ENCODE results near the gene PBRM1. TPM values are rescaled to one million over a fixed set of nuclear protein-coding genes. Genes with fewer than 3 reads are reported as not detected.

PBRM1 gene
- total and polyA plus RNA-seq, 2 experiments from 2014 or later, result 57.5 to 72.5 TPM

DNA sequence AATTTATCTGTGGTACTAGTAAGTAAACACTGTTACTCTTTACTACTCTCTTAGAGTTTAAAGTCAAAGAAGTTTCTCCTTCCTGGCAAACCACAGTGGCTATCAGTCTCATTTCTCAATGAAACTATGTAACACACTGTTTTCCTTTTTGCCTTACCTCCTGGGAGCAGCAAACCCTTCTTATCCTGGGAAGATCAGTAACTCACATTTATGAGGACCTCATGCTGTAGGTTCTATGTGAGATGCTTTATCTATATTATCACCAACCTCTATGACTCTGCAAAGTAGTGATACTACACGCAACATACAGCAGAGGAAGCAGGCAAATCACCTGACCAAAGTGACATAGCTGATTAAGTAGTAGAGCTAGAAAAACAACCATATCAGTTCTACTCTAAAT, 35.3 kb downstream of the PBRM1 start:
- Histone ChIP-seq H3K4me2 (no peak overlapping the region), H3K27me3 (ENCODE audit: insufficient read depth) (no peaks in the 10 kb centered on the region), H3K27ac (ENCODE audit: low read depth) (no peak overlapping the region), H3K9me2 (ENCODE audit: insufficient read depth) (no peaks in the 10 kb centered on the region), H3F3A (replicated peaks; ENCODE audit: low read depth) (no peaks in the 10 kb centered on the region), H2AFZ (no peak overlapping the region), H4K20me1 (replicated peaks; ENCODE audit: insufficient read depth) (no peaks in the 10 kb centered on the region), H3K4me1 (ENCODE audit: insufficient read depth) (no peaks in the 10 kb centered on the region), H3K36me3 (ENCODE audit: insufficient read depth) (peaks cover 18% of the 10 kb centered on the region), H3K4me3 (no peak overlapping the region), H3K79me2 (replicated peaks; ENCODE audit: insufficient read depth) (no peaks in the 10 kb centered on the region)
- Mint-ChIP-seq H3K9me3 (no peaks in the 10 kb centered on the region), H3K27ac (no peak overlapping the region), H3K36me3 (ENCODE audit: low read depth) (peaks cover 54% of the 10 kb centered on the region), H3K4me3 (no peak overlapping the region), H3K4me1 (no peaks in the 10 kb centered on the region), H3K27me3 (ENCODE audit: insufficient read depth, low read depth, poor library complexity) (no peaks in the 10 kb centered on the region)
- TF ChIP-seq, protein P1, sequence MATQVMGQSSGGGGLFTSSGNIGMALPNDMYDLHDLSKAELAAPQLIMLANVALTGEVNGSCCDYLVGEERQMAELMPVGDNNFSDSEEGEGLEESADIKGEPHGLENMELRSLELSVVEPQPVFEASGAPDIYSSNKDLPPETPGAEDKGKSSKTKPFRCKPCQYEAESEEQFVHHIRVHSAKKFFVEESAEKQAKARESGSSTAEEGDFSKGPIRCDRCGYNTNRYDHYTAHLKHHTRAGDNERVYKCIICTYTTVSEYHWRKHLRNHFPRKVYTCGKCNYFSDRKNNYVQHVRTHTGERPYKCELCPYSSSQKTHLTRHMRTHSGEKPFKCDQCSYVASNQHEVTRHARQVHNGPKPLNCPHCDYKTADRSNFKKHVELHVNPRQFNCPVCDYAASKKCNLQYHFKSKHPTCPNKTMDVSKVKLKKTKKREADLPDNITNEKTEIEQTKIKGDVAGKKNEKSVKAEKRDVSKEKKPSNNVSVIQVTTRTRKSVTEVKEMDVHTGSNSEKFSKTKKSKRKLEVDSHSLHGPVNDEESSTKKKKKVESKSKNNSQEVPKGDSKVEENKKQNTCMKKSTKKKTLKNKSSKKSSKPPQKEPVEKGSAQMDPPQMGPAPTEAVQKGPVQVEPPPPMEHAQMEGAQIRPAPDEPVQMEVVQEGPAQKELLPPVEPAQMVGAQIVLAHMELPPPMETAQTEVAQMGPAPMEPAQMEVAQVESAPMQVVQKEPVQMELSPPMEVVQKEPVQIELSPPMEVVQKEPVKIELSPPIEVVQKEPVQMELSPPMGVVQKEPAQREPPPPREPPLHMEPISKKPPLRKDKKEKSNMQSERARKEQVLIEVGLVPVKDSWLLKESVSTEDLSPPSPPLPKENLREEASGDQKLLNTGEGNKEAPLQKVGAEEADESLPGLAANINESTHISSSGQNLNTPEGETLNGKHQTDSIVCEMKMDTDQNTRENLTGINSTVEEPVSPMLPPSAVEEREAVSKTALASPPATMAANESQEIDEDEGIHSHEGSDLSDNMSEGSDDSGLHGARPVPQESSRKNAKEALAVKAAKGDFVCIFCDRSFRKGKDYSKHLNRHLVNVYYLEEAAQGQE (IDR thresholded peaks at IDR 0.05; ENCODE audit: unreplicated experiment), result no peak
- no peak for TF ChIP-seq JUNB (IDR thresholded peaks at IDR 0.05; ENCODE audit: unreplicated experiment)
- TF ChIP-seq EZH2phosphoT487 (IDR thresholded peaks at IDR 0.05; ENCODE audit: unreplicated experiment), result no peak
- no peak for TF ChIP-seq ZNF331 (CRISPR knock-in tag; IDR thresholded peaks at IDR 0.05; ENCODE audit: low read depth)
- TF ChIP-seq STAT1 (IDR thresholded peaks at IDR 0.05; ENCODE audit: unreplicated experiment), result no peak
- no peak for TF ChIP-seq POLR2AphosphoS5 (IDR thresholded peaks at IDR 0.05; ENCODE audit: low read depth)
- TF ChIP-seq, protein P2, sequence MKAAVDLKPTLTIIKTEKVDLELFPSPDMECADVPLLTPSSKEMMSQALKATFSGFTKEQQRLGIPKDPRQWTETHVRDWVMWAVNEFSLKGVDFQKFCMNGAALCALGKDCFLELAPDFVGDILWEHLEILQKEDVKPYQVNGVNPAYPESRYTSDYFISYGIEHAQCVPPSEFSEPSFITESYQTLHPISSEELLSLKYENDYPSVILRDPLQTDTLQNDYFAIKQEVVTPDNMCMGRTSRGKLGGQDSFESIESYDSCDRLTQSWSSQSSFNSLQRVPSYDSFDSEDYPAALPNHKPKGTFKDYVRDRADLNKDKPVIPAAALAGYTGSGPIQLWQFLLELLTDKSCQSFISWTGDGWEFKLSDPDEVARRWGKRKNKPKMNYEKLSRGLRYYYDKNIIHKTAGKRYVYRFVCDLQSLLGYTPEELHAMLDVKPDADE (IDR thresholded peaks at IDR 0.05), result no peak
- TF ChIP-seq, protein P3, sequence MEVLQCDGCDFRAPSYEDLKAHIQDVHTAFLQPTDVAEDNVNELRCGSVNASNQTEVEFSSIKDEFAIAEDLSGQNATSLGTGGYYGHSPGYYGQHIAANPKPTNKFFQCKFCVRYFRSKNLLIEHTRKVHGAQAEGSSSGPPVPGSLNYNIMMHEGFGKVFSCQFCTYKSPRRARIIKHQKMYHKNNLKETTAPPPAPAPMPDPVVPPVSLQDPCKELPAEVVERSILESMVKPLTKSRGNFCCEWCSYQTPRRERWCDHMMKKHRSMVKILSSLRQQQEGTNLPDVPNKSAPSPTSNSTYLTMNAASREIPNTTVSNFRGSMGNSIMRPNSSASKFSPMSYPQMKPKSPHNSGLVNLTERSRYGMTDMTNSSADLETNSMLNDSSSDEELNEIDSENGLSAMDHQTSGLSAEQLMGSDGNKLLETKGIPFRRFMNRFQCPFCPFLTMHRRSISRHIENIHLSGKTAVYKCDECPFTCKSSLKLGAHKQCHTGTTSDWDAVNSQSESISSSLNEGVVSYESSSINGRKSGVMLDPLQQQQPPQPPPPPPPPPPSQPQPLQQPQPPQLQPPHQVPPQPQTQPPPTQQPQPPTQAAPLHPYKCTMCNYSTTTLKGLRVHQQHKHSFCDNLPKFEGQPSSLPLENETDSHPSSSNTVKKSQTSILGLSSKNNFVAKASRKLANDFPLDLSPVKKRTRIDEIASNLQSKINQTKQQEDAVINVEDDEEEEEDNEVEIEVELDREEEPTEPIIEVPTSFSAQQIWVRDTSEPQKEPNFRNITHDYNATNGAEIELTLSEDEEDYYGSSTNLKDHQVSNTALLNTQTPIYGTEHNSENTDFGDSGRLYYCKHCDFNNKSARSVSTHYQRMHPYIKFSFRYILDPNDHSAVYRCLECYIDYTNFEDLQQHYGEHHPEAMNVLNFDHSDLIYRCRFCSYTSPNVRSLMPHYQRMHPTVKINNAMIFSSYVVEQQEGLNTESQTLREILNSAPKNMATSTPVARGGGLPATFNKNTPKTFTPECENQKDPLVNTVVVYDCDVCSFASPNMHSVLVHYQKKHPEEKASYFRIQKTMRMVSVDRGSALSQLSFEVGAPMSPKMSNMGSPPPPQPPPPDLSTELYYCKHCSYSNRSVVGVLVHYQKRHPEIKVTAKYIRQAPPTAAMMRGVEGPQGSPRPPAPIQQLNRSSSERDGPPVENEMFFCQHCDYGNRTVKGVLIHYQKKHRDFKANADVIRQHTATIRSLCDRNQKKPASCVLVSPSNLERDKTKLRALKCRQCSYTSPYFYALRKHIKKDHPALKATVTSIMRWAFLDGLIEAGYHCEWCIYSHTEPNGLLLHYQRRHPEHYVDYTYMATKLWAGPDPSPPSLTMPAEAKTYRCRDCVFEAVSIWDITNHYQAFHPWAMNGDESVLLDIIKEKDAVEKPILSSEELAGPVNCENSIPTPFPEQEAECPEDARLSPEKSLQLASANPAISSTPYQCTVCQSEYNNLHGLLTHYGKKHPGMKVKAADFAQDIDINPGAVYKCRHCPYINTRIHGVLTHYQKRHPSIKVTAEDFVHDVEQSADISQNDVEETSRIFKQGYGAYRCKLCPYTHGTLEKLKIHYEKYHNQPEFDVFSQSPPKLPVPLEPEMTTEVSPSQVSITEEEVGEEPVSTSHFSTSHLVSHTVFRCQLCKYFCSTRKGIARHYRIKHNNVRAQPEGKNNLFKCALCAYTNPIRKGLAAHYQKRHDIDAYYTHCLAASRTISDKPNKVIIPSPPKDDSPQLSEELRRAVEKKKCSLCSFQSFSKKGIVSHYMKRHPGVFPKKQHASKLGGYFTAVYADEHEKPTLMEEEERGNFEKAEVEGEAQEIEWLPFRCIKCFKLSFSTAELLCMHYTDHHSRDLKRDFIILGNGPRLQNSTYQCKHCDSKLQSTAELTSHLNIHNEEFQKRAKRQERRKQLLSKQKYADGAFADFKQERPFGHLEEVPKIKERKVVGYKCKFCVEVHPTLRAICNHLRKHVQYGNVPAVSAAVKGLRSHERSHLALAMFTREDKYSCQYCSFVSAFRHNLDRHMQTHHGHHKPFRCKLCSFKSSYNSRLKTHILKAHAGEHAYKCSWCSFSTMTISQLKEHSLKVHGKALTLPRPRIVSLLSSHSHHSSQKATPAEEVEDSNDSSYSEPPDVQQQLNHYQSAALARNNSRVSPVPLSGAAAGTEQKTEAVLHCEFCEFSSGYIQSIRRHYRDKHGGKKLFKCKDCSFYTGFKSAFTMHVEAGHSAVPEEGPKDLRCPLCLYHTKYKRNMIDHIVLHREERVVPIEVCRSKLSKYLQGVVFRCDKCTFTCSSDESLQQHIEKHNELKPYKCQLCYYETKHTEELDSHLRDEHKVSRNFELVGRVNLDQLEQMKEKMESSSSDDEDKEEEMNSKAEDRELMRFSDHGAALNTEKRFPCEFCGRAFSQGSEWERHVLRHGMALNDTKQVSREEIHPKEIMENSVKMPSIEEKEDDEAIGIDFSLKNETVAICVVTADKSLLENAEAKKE (CRISPR knock-in tag; IDR thresholded peaks at IDR 0.05), result no peak
- no peak for TF ChIP-seq CREB1 (CRISPR knock-in tag; IDR thresholded peaks at IDR 0.05; ENCODE audit: low read depth)
- no peak for TF ChIP-seq EZH2 (IDR thresholded peaks at IDR 0.05; ENCODE audit: low read depth, unreplicated experiment)
- no peak for TF ChIP-seq NANOG (IDR thresholded peaks at IDR 0.05; ENCODE audit: borderline replicate concordance)
- TF ChIP-seq ZNF114 (CRISPR knock-in tag; IDR thresholded peaks at IDR 0.05), result no peak
- TF ChIP-seq, protein P4, sequence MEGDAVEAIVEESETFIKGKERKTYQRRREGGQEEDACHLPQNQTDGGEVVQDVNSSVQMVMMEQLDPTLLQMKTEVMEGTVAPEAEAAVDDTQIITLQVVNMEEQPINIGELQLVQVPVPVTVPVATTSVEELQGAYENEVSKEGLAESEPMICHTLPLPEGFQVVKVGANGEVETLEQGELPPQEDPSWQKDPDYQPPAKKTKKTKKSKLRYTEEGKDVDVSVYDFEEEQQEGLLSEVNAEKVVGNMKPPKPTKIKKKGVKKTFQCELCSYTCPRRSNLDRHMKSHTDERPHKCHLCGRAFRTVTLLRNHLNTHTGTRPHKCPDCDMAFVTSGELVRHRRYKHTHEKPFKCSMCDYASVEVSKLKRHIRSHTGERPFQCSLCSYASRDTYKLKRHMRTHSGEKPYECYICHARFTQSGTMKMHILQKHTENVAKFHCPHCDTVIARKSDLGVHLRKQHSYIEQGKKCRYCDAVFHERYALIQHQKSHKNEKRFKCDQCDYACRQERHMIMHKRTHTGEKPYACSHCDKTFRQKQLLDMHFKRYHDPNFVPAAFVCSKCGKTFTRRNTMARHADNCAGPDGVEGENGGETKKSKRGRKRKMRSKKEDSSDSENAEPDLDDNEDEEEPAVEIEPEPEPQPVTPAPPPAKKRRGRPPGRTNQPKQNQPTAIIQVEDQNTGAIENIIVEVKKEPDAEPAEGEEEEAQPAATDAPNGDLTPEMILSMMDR (conservative IDR thresholded peaks at IDR 0.05; ENCODE audit: low read depth in 2 of 2), result no peak
- DNase-seq (ENCODE audit: low spot score), result no peak
- no peak for ATAC-seq

All from GM23338 (cell line).